GM18499 (cell line): ENCODE measurements around the gene LYPD5.
"Not testable (repeated sequence)": the region's sequence is repeated elsewhere in the genome, so short reads cannot be mapped to it uniquely, and the experiment has no call there.

Experiments
- ATAC-seq: cut with Tn5 transposase; IDR thresholded peaks from one replicate; pipeline ENCODE4 v1.9.1; 2021; ENCODE audit warnings: moderate number of reproducible peaks; ENCODE audit not compliant: insufficient read depth, unreplicated experiment

LYPD5 gene

DNA sequence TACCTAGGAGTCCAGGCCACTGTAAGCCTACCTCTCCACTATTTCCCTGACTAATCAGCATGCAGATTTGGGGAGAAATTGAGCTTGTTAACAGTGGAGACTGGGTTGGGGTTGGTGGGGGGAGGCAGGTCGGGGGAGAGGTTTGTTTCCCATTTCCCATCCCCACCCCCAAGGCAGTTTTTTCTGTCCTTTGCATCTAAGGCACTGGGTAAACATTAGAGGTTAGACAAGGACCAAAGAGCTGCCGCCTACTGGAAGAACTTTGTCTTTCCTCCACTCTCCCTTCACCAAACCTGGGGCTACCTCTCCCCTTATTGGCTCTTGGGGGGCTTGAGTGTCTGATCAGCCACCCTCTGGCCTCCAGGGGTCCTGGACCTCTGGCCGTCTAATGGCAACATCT is 22.4 kb downstream of the LYPD5 start:
- no peak for ATAC-seq

DNA sequence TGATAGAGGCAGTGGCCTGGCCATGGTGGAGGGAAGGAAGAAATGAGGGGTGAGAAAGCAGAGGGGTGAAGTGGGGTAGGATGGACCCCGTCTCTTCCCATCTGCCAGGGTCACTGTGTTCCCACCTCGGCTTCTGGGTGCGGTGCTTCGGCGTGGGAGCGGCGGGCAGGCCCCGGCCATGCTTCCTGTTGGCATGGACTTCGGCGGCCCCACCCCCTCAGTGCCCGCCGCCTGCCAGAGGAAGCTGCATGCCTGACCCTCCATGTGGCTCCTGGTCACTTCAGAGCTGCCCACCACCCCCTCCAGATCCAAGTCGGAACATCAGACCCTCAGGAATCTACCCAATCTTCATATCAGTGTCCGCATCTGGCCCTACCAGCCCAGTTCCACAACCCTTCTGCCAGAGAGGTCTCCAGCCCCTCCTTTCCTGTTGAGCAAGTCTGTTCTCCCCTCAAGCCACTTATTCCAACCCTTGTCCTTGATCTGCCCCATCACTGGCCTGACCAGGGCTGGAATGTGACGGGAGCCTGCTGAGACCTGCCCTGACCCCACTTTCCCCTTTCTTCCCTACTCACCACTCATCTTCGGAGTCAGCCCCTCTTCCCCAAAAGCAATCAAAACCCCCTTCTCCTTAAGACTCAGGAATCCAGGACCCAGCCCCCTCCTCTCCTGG is 23.0 kb downstream of the LYPD5 start:
- no peak for ATAC-seq

GRCh38 chr19:43778651-43779050 is 23.6 kb downstream of the LYPD5 start:
- ATAC-seq, result no peak

DNA sequence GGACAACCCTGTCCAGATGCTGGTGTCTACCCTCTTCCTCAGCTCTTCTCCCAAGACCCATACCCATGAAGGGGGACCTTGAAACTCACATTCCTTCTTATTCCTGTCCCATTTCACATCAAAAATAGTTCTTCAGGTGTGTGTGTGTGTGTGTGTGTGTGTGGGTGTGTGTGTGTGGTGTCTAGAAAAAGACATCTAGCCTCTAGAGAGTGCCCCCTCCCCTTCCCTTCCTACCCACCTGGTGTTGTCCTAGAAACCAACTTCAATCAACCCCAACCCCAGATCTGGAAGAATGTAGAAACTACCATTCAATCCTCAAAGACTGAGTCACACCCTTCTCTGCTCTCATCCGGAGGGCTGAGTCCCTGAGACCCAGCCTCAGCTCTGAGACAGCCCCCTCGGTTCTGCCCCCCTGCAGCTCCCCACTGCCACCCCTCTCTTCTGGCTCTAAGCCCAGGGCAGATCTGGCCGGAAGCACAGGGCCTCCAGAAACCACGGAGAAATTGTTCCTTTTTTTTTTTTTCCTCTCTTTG is 25.0 kb downstream of the LYPD5 start:
- ATAC-seq, result no peak

GRCh38 chr19:43776286-43776685 is 26.0 kb downstream of the LYPD5 start:
- no peak for ATAC-seq

GRCh38 chr19:43775299-43775890 is 26.9 kb downstream of the LYPD5 start:
- ATAC-seq, result no peak

GRCh38 chr19:43774940-43775258 is 27.3 kb downstream of the LYPD5 start:
- ATAC-seq, result not testable (repeated sequence)

GRCh38 chr19:43774103-43774939 is 27.9 kb downstream of the LYPD5 start:
- no peak for ATAC-seq

- no peak for ATAC-seq
Measured at GRCh38 chr19:43773725-43774102, 28.5 kb downstream of the LYPD5 start.

DNA sequence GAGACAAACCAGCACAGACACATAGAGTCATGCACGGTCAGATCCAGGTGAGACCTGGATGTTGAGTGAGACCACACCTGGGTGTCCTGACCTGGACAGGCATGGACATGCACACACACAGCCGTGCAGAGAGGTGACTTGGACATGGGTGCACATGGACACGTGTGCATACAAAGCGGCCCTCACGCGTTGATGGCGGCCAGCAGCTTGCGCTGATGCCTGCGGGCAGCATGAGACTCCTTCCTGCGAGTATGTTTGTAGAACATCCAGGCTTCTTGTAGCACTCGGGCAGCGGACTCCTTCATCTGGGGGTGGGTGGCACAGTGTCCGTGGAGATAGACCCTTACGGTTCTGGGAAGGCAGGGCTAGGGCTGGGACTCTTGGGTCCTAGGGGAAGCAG is 33.0 kb downstream of the LYPD5 start:
- no peak for ATAC-seq

DNA sequence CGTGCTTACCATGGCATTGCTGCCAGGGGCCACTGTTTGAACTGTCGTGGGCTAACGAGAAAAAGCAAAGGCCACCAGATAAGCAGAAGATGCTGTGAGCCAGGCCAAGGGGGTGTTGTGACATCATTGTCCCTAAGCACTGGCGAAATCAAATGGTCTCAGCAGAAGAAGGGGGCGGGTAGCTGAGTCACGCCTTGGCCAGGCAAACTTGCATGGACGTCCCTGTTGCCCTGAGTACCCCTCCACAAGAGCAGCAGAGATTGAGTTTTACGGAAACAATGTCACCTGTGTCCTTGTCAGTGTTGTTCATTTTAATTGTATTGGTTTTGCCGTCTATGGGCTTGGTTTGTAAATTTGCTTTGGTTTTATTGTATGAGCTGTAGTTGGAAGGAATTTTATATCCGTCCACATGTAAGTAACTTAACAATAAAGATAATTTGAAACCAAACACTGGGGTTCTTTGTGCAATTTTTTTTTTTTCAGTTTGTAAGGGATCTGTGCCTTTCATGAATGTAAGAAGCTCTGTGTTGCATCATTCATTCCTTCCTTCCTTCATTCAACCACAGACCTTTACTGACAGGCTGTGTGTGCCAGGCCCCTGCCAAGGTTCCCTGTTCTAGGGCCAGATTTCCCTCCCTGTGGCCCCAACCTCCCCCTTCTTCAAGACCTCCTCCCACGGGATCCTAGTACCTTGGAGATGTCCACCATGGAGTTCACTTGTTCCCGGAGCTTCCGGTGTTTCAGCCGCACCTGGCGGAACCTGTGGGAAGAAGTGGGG is 33.8 kb downstream of the LYPD5 start:
- ATAC-seq, result no peak

DNA sequence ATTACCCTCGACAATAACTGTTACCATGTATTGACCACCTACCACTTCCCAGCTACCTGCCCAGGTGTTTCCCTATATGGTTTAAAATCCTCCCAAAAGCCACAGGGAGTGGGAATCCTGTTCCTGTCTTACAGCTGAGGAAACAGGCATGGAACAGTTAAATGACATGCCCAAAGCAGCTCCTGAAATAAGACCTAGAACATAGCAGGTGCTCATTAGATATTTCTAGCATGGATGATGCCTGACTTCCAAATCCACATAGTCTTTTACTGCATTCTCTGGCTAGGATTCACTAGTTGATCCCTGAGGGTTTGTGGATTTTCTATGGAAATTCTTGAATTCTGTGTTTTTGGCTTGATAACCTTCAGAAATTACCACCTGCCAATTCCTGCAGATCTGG is 34.4 kb downstream of the LYPD5 start:
- no peak for ATAC-seq

DNA sequence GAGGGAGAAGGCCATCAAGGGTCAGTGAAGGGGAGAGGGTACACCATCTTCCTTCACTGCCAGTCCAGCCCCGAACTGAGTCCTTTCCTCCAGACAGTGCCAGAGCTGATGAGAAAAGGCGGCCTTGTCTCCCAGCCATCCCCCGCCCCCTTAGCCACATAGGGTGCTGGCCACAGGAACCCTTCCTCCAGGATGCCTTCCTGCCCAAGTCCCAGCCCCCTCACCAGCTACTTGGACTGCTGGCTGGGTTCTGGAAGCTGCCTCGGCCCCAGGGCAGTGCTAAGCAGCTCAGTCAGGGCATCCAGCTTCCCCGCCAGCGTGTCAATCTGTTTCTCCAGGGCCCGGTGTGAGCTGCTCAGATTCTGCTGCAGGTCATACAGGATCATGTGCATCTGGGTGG is 34.9 kb downstream of the LYPD5 start:
- no peak for ATAC-seq

- no peak for ATAC-seq
Measured at GRCh38 chr19:43766755-43767043, 35.5 kb downstream of the LYPD5 start.

- no peak for ATAC-seq
Measured at GRCh38 chr19:43765109-43765876, 37.0 kb downstream of the LYPD5 start.

DNA sequence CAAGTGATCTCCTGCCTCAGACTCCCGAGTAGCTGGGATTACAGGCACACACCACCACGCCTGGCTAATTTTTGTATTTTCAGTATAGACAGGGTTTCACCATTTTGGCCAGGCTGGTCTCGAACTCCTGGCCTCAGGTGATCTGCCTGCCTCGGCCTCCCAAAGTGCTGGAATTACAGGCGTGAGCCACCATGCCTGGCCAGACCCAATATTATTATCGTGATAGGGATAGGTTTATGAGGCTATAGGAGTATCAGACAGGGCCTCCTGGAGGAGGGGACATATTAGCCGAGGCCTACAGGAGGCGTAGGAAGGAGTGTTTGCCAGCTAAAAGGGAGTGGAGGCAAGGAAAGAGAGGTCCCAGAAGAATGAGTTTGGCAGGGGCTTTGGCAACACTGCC is 37.6 kb downstream of the LYPD5 start:
- ATAC-seq, result not testable (repeated sequence)

DNA sequence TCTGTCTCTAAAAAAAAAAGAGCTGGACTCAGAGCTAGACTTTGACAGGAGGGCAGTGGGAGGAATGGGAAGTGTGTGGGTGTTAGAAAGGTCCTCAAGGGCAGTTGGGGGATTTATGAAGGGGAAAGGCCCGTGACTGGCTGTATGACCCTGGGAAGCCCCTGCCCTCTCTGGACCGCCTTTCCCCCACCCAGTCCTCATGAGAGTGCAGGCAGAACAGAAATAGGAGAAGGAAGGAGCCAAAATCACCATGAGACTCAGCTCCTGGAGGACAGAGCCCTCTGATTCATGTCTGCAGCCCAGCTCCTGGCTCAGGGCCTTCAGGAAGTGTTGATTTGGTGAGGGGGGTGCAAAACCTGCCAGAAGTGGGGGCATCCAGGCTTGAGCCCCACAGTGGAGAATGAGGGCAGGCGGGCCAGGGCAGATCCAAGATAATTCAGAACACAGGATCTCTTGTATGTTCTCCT is 38.7 kb downstream of the LYPD5 start:
- ATAC-seq, result no peak

DNA sequence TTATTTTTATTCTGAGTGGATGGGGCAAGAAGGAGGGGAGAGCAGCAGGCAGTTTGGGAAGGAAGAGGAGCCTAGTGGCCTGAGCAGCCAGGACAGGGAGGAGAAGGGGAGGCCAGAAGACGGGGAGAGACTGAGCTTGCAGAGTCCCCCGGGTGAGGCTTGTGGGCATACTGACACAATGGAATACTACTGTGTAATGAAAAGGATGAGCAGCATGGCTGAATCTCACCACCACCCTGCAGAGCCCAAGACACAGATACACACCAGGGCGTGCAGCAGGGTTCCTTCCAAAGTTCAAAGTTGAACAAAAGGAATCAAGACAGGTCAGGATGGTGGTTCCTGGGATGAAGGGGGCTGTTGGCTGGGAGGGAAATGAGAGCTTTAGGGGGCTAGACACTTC is 39.4 kb downstream of the LYPD5 start:
- no peak for ATAC-seq

DNA sequence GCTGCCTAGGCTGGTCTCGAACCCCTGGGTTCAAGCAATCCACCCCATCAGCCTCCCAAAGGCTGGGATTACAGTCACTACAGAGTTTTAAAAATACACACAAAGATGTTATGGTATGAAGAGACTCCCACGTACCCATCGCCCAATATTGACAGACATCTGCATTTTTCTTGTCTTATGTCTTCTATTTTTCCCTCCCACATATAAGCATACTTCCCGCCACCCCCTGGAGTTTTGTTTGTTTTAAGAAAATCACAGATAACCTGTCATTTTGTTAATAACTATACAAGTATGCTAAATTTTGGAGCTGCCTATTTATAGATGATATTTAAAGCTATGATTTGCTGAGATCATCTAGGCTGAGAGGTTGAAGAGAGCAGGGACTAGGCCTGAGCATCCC is 41.3 kb downstream of the LYPD5 start:
- no peak for ATAC-seq

DNA sequence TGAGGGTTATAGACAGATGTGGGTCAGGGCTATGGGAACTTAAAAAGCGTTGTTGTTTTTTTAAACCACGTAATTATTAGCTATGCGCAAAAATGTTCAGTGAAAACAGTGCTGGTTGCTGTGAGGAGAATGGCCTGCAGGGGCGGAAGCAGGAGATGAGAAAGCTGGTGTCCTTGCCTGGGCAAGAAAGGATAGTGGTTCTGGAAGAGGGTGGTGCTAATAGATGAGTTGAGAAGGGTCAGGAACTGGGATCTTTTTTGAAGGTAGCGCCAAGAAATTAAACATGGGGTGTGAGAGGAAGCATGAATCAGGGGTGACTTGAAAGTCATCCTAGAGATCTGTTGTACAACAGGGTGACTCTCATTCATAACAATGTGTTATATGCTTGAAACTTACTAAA is 42.7 kb downstream of the LYPD5 start:
- no peak for ATAC-seq
